ENCODE results near the gene RBBP4. TPM values are rescaled to one million over a fixed set of nuclear protein-coding genes. Genes with fewer than 3 reads are reported as not detected.

Gene RBBP4
- total and polyA plus RNA-seq, 2 of the 8 experiments (the other 6 are each of a cell fraction or from before 2014, with no cell fraction given) = 147 to 397 TPM

DNA sequence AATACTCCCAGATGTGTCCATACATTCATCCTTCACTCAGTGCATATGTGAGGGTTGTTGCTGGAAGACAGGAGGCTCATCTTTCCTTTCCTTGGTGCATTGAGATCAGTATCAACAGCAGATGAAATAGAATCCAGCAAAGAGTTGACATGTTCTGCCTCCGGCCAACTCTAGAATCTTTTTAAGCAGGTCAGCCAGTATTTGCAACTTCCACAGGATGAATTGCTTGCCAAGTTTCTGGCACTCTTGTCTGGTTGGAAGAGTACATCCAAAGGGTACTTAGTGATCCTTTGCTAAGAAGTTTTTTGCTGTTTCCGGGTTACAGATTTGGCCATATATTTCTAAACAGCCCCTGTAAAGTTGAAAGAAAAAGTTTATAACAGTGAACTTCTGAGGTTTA, 30.5 kb downstream of the RBBP4 start:
- TF ChIP-seq, protein P1, sequence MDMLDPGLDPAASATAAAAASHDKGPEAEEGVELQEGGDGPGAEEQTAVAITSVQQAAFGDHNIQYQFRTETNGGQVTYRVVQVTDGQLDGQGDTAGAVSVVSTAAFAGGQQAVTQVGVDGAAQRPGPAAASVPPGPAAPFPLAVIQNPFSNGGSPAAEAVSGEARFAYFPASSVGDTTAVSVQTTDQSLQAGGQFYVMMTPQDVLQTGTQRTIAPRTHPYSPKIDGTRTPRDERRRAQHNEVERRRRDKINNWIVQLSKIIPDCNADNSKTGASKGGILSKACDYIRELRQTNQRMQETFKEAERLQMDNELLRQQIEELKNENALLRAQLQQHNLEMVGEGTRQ (IDR thresholded peaks at IDR 0.05; ENCODE audit: low read length) = no peak
- TF ChIP-seq YY1 (IDR thresholded peaks at IDR 0.05; ENCODE audit: low read depth, low read length) = no peak
- TF ChIP-seq CREB1 (IDR thresholded peaks at IDR 0.05) = no peak
- TF ChIP-seq RBBP5 (IDR thresholded peaks at IDR 0.05; ENCODE audit: borderline replicate concordance, low read depth, low read length) = no peak
- TF ChIP-seq TCF12 (IDR thresholded peaks at IDR 0.05; ENCODE audit: low read depth, low read length) = no peak
- Histone ChIP-seq H3K4me1 (replicated peaks in 1 of 4; ENCODE audit: control insufficient read depth in 3 of 4, insufficient read depth in 4 of 4, low read length in 3 of 4) (no peaks in the 10 kb centered on the region), H3K9ac (replicated peaks in 1 of 4; ENCODE audit: extremely low read depth in 1 of 4, low read depth in 3 of 4, low read length in 3 of 4) (no peak overlapping the region), H2AK5ac (ENCODE audit: low read depth, low read length) (no peak overlapping the region), H2BK12ac (ENCODE audit: low read depth, low read length) (no peak overlapping the region), H3K14ac (ENCODE audit: insufficient read length) (no peak overlapping the region), H3K18ac (ENCODE audit: extremely low read depth, low read length) (no peak overlapping the region), H2BK5ac (ENCODE audit: low read depth, low read length) (no peak overlapping the region), H2BK120ac (replicated peaks; ENCODE audit: low read depth, low read length) (no peak overlapping the region), H3K79me2 (ENCODE audit: control insufficient read depth in 1 of 2, insufficient read depth in 2 of 2, low read length in 2 of 2) (no peaks in the 10 kb centered on the region), H4K20me1 (replicated peaks in 1 of 2; ENCODE audit: control insufficient read depth in 1 of 2, insufficient read depth in 2 of 2, low read length in 2 of 2) (peaks cover 0 to 1% of the 10 kb centered on the region in 2 experiments), H2BK20ac (ENCODE audit: low read length) (no peak overlapping the region), H3K36me3 (ENCODE audit: control insufficient read depth in 2 of 4, insufficient read depth in 4 of 4, low read length in 3 of 4) (peaks cover 26 to 91% (median 62%) of the 10 kb centered on the region in 4 experiments), H3K79me1 (ENCODE audit: low read depth, low read length) (no peaks in the 10 kb centered on the region), H4K8ac (ENCODE audit: extremely low read depth, insufficient read depth, low read length) (no peak overlapping the region), H3K4me2 (ENCODE audit: insufficient read depth in 1 of 2, low read depth in 2 of 2, low read length in 2 of 2) (no peak overlapping the region), H3K23me2 (ENCODE audit: low read depth, low read length) (no peaks in the 10 kb centered on the region), H3K4ac (replicated peaks; ENCODE audit: insufficient read length, low read depth, low read length) (no peak overlapping the region), H3K27ac (ENCODE audit: low read depth, low read length) (no peak overlapping the region), H2BK15ac (ENCODE audit: low read length) (no peak overlapping the region), H4K5ac (ENCODE audit: insufficient read length, low read depth, low read length) (no peak overlapping the region), H3K9me3 (ENCODE audit: insufficient read depth in 2 of 2, low read depth in 1 of 2, low read length in 1 of 2) (no peaks in the 10 kb centered on the region), H3K56ac (replicated peaks; ENCODE audit: insufficient read length, low read depth, low read length) (no peak overlapping the region), H2AFZ (ENCODE audit: low read length) (no peak overlapping the region), H3K23ac (ENCODE audit: insufficient read length) (no peak overlapping the region), H3K4me3 (ENCODE audit: extremely low read depth in 1 of 4, insufficient read depth in 2 of 4, low read depth in 3 of 4, low read length in 4 of 4) (no peak overlapping the region), H4K91ac (replicated peaks; ENCODE audit: insufficient read length, low read length) (no peak overlapping the region), H3K27me3 (replicated peaks in 1 of 4; ENCODE audit: control insufficient read depth in 3 of 4, extremely low read depth in 1 of 4, insufficient read depth in 3 of 4, low read length in 3 of 4) (no peaks in the 10 kb centered on the region)
- DNase-seq (ENCODE audit: low read depth in 1 of 2, low spot score in 2 of 2) (no peak), FAIRE-seq (no peak)
- 91% methylated on average over 2 of the region's 2 CpGs; no CpG with 5 or more reads in 1 of the 2 experiments for WGBS, 2 experiments (ENCODE audit: extremely low coverage in 1 of 2, insufficient coverage in 1 of 2, insufficient read length in 1 of 2, insufficient replicate concordance in 2 of 2, low coverage in 1 of 2, low lambda C conversion rate in 2 of 2, missing lambda C conversion rate in 1 of 2)
- ChIA-PET POLR2A (ENCODE audit: partially characterized antibody) (interaction anchor here (0.6 to 15.0 kb wide), 4 partner anchors 6 to 92 kb away, joined by 3 to 124 read pairs (median 16); no protein-coding TSS in a partner anchor), CTCF (ENCODE audit: partially characterized antibody) (no interaction called here)
